ENCODE data around the gene REEP5. TPM values are rescaled to one million over a fixed set of nuclear protein-coding genes. Genes with fewer than 3 reads are reported as not detected.

Gene REEP5
- total RNA-seq, 1 donor from 2014 or later, result 26.3 TPM

GRCh38 chr5:112933651-112934365 lies 11.8 kb upstream of the REEP5 start:
- TF ChIP-seq CTCF (IDR thresholded peaks at IDR 0.05; ENCODE audit: insufficient read depth, low read length, severe bottlenecking), result no peak
- H3K27me3 ChIP-seq (ENCODE audit: control insufficient read depth, insufficient read depth, low read length), result no peaks in the 10 kb centered on the region
- FAIRE-seq (no peak), DNase-seq (ENCODE audit: low read depth) (no peak)
- no peaks in the 10 kb centered on the region for H3K36me3 ChIP-seq (ENCODE audit: control insufficient read depth, insufficient read depth, low read length)
- H3K4me3 ChIP-seq (ENCODE audit: low read depth, low read length), result no peak overlapping the region

- Histone ChIP-seq H3K4me3 (ENCODE audit: low read depth, low read length) (no peak overlapping the region), H3K36me3 (ENCODE audit: control insufficient read depth, insufficient read depth, low read length) (no peaks in the 10 kb centered on the region), H3K27me3 (ENCODE audit: control insufficient read depth, insufficient read depth, low read length) (no peaks in the 10 kb centered on the region)
- no peak for TF ChIP-seq CTCF (IDR thresholded peaks at IDR 0.05; ENCODE audit: insufficient read depth, low read length, severe bottlenecking)
- DNase-seq (ENCODE audit: low read depth), result no peak
- no peak for FAIRE-seq
Observed at GRCh38 chr5:112933105-112933504, 11.1 kb upstream of the REEP5 start.

- DNase-seq (ENCODE audit: low read depth), result no peak
- no peak for FAIRE-seq
- no peak for TF ChIP-seq CTCF (IDR thresholded peaks at IDR 0.05; ENCODE audit: insufficient read depth, low read length, severe bottlenecking)
- H3K27me3 ChIP-seq (ENCODE audit: control insufficient read depth, insufficient read depth, low read length), result no peaks in the 10 kb centered on the region
- no peaks in the 10 kb centered on the region for H3K36me3 ChIP-seq (ENCODE audit: control insufficient read depth, insufficient read depth, low read length)
- no peak overlapping the region for H3K4me3 ChIP-seq (ENCODE audit: low read depth, low read length)
Observed at GRCh38 chr5:112931473-112931872, 9.4 kb upstream of the REEP5 start.

- FAIRE-seq (no peak), DNase-seq (ENCODE audit: low read depth) (no peak)
- TF ChIP-seq CTCF (IDR thresholded peaks at IDR 0.05; ENCODE audit: insufficient read depth, low read length, severe bottlenecking), result no peak
- H3K4me3 ChIP-seq (ENCODE audit: low read depth, low read length), result no peak overlapping the region
- no peaks in the 10 kb centered on the region for H3K36me3 ChIP-seq (ENCODE audit: control insufficient read depth, insufficient read depth, low read length)
- H3K27me3 ChIP-seq (ENCODE audit: control insufficient read depth, insufficient read depth, low read length), result no peaks in the 10 kb centered on the region
Observed at GRCh38 chr5:112930082-112930344, 8.0 kb upstream of the REEP5 start.

- Histone ChIP-seq H3K4me3 (ENCODE audit: low read depth, low read length) (no peak overlapping the region), H3K27me3 (ENCODE audit: control insufficient read depth, insufficient read depth, low read length) (no peaks in the 10 kb centered on the region), H3K36me3 (ENCODE audit: control insufficient read depth, insufficient read depth, low read length) (no peaks in the 10 kb centered on the region)
- FAIRE-seq (no peak), DNase-seq (ENCODE audit: low read depth) (no peak)
- TF ChIP-seq CTCF (IDR thresholded peaks at IDR 0.05; ENCODE audit: insufficient read depth, low read length, severe bottlenecking), result no peak
Observed at GRCh38 chr5:112929336-112930081, 7.5 kb upstream of the REEP5 start.

Data from bronchial epithelial cell (primary cell).